A549 (cell line): ENCODE measurements around the gene COMMD9. TPM values are rescaled to one million over a fixed set of nuclear protein-coding genes. Genes with fewer than 3 reads are reported as not detected.

Experiments
- ATAC-seq, 2 experiments: fragments of 200-7000 bp in 1 of 2; fragments of >200 bp in 1 of 2; cut with Nextera tagmentation in 1 of 2; cut with Tn5 transposase in 1 of 2; 3 replicates each; pipeline versions ENCODE4 v1.8.0 to v1.9.1; 2018 to 2020; ENCODE audit warnings: mild to moderate bottlenecking in 1 of 2, moderate library complexity in 1 of 2
- CTCF ChIA-PET: fragments of 300-600 bp; sonication (Branson Sonifier 250); formaldehyde crosslinking; extraction: SDS; loops from one replicate; lab custom pipeline; 2021; ENCODE audit warnings: antibody characterized with exemption, inconsistent platforms; lab: Yijun Ruan, JAX
- POLR2A ChIA-PET: fragments of 350-600 bp; formaldehyde crosslinking; extraction: SDS; loops from one replicate; lab custom pipeline; 2021; ENCODE audit warnings: antibody characterized with exemption, inconsistent platforms; lab: Yijun Ruan, JAX
- DNase-seq, 2 experiments: peaks; one replicate each; pipeline versions ENCODE4 v3.0.0 to v3.0.0-alpha.2; 2011 to 2016; ENCODE audit warnings: low read depth in 1 of 2, low spot score in 1 of 2
- FAIRE-seq: peaks from 2 replicates; lab custom pipeline; 2011; peaks lifted over from hg19 to GRCh38; lab: Jason Lieb, UNC
- H3K27ac ChIP-seq, 2 experiments: fragments of >200 bp; sonication (Bioruptor Twin); formaldehyde crosslinking; 3 replicates each; pipeline ENCODE4 v1.5.1; 2016 to 2017
- H3K4me1 ChIP-seq: fragments of >200 bp; sonication (Bioruptor Twin); formaldehyde crosslinking; 3 replicates; pipeline ENCODE4 v1.6.1; 2016
- H3K4me2 ChIP-seq: fragments of >200 bp; sonication (Bioruptor Twin); formaldehyde crosslinking; 3 replicates; pipeline ENCODE4 v1.6.1; 2016
- H3K4me3 ChIP-seq: fragments of >200 bp; sonication (Bioruptor Twin); formaldehyde crosslinking; 3 replicates; pipeline ENCODE4 v1.5.1; 2016
- H3K9me3 ChIP-seq: fragments of >200 bp; sonication (Bioruptor Twin); formaldehyde crosslinking; 3 replicates; pipeline ENCODE4 v1.6.1; 2016
- CBX8 ChIP-seq: fragments of 200-600 bp; sonication (generic); IDR thresholded peaks from 2 replicates; pipeline ENCODE4 v1.6.1; 2016
- CHD4 ChIP-seq: fragments of 200-600 bp; sonication (generic); IDR thresholded peaks from 2 replicates; pipeline ENCODE4 v1.6.1; 2016; ENCODE audit warnings: antibody characterized with exemption, mild to moderate bottlenecking, borderline replicate concordance
- FOSB ChIP-seq: fragments of 250-450 bp; sonication (Bioruptor Pico); IDR thresholded peaks from 2 replicates; pipeline ENCODE4 v1.5.0; 2020; ENCODE audit warnings: mild to moderate bottlenecking, moderate library complexity
- HDAC2 ChIP-seq: fragments of 200-600 bp; sonication (generic); IDR thresholded peaks from 2 replicates; pipeline ENCODE4 v1.6.1; 2016
- HEYL ChIP-seq: fragments of 250-450 bp; sonication (Bioruptor Pico); IDR thresholded peaks from 2 replicates; pipeline ENCODE4 v1.8.0; 2021; ENCODE audit warnings: mild to moderate bottlenecking, moderate library complexity
- HOXA7 ChIP-seq: fragments of 250-450 bp; sonication (Bioruptor Pico); IDR thresholded peaks from 2 replicates; pipeline ENCODE4 v1.5.0; 2020; ENCODE audit warnings: mild to moderate bottlenecking, moderate library complexity
- JUN ChIP-seq, 2 experiments: fragments of >200 bp; sonication (Bioruptor Twin); formaldehyde crosslinking; IDR thresholded peaks; 2 replicates in 1 of 2; 3 replicates in 1 of 2; pipeline ENCODE4 v1.6.1; 2016 to 2017
- KDM1A ChIP-seq: fragments of 200-600 bp; sonication (generic); IDR thresholded peaks from 2 replicates; pipeline ENCODE4 v1.6.1; 2016; ENCODE audit warnings: low read depth, mild to moderate bottlenecking
- KDM5A ChIP-seq: fragments of 200-600 bp; sonication (generic); IDR thresholded peaks from 2 replicates; pipeline ENCODE4 v1.6.1; 2016; ENCODE audit warnings: antibody characterized with exemption, mild to moderate bottlenecking
- MAFK ChIP-seq: fragments of 450-650 bp; IDR thresholded peaks from 2 replicates; pipeline ENCODE4 v1.6.1; 2014; ENCODE audit not compliant: partially characterized antibody
- NFE2L2 ChIP-seq: fragments of 150-350 bp; conservative IDR thresholded peaks from 2 replicates; pipeline ENCODE4 v1.6.1; 2014; ENCODE audit warnings: low read length
- NR3C1 ChIP-seq: fragments of >200 bp; sonication (Bioruptor Twin); formaldehyde crosslinking; IDR thresholded peaks from 3 replicates; pipeline ENCODE4 v1.6.1; 2017
- PHF8 ChIP-seq: fragments of 200-600 bp; sonication (generic); IDR thresholded peaks from 2 replicates; pipeline ENCODE4 v1.6.1; 2016; ENCODE audit warnings: low read depth, mild to moderate bottlenecking, antibody characterized with exemption, moderate library complexity, borderline replicate concordance
- POLR2A ChIP-seq: IDR thresholded peaks from 2 replicates; pipeline ENCODE4 v1.6.1; 2012; ENCODE audit warnings: mild to moderate bottlenecking, low read length
- POLR2AphosphoS2 ChIP-seq: conservative IDR thresholded peaks from 2 replicates; pipeline ENCODE4 v1.6.1; 2012; ENCODE audit warnings: low read length, improper control_type of control experiment, inconsistent platforms
- RAD21 ChIP-seq, 2 experiments: fragments of >200 bp in 1 of 2; sonication (Bioruptor Twin) in 1 of 2; formaldehyde crosslinking in 1 of 2; IDR thresholded peaks in 1 of 2; conservative IDR thresholded peaks in 1 of 2; 2 replicates in 1 of 2; 3 replicates in 1 of 2; pipeline ENCODE4 v1.6.1; 2012 to 2018; ENCODE audit warnings: inconsistent platforms in 1 of 2
- RARB ChIP-seq: fragments of 250-450 bp; sonication (Bioruptor Pico); IDR thresholded peaks from 2 replicates; pipeline ENCODE4 v1.8.0; 2021; ENCODE audit warnings: mild to moderate bottlenecking, moderate library complexity
- RCOR1 ChIP-seq: fragments of 150-350 bp; IDR thresholded peaks from 2 replicates; pipeline ENCODE4 v1.6.1; 2014; ENCODE audit warnings: antibody characterized with exemption, low read length, low read depth
- SMC3 ChIP-seq: fragments of >200 bp; sonication (Bioruptor Twin); formaldehyde crosslinking; IDR thresholded peaks from 3 replicates; pipeline ENCODE4 v1.6.1; 2018; ENCODE audit warnings: inconsistent platforms
- SREBF2 ChIP-seq: fragments of 450-650 bp; IDR thresholded peaks from 2 replicates; pipeline ENCODE4 v1.6.1; 2014; ENCODE audit warnings: mild to moderate bottlenecking, moderate library complexity
- TFCP2L1 ChIP-seq: fragments of 250-450 bp; sonication (Bioruptor Pico); IDR thresholded peaks from 2 replicates; pipeline ENCODE4 v1.5.0; 2021; ENCODE audit warnings: mild to moderate bottlenecking
- ZC3H11A ChIP-seq: fragments of 450-650 bp; IDR thresholded peaks from 2 replicates; pipeline ENCODE4 v1.6.1; 2014; ENCODE audit warnings: antibody characterized with exemption, mild to moderate bottlenecking
- ZFP36 ChIP-seq: fragments of 450-650 bp; IDR thresholded peaks from 2 replicates; pipeline ENCODE4 v1.6.1; 2014; ENCODE audit warnings: borderline replicate concordance; ENCODE audit not compliant: partially characterized antibody
- ZNF302 ChIP-seq: fragments of 250-450 bp; sonication (Bioruptor Pico); IDR thresholded peaks from 2 replicates; pipeline ENCODE4 v1.9.0; 2021; ENCODE audit warnings: inconsistent platforms, mild to moderate bottlenecking, moderate library complexity
- WGBS: methylation state at CpG from one replicate; pipeline ENCODE4 v1.1.6; 2017; ENCODE audit errors: missing lambda C conversion rate; 5-methylcytosine and 5-hydroxymethylcytosine counted together
- polyA plus RNA-seq, 4 experiments: library from polyadenylated mRNA; depleted of rRNA in 3 of 4; stranded (reverse); fragments of >200 nt; fragmentation: RNase III in 1 of 4; extraction: RNeasy Plus Mini Kit Qiagen cat#74134 plus additional on column Dnase treatment in 1 of 4; gene quantifications; 2 replicates in 3 of 4; 3 replicates in 1 of 4; pipeline ENCODE4 v1.2.3, GENCODE V29; 2011 to 2017
- TF ChIP-seq, protein P1 (sequence below): fragments of 250-450 bp; sonication (Bioruptor Pico); IDR thresholded peaks from 2 replicates; pipeline ENCODE4 v1.5.0; 2021; ENCODE audit warnings: mild to moderate bottlenecking, moderate library complexity, borderline replicate concordance
- TF ChIP-seq, protein P2 (sequence below): fragments of >200 bp; sonication (Bioruptor Twin); formaldehyde crosslinking; IDR thresholded peaks from 3 replicates; pipeline ENCODE4 v1.5.1; 2016
- TF ChIP-seq, protein P3 (sequence below): fragments of 200-600 bp; sonication (generic); IDR thresholded peaks from 2 replicates; pipeline ENCODE4 v1.6.1; 2016; ENCODE audit warnings: antibody characterized with exemption, mild to moderate bottlenecking, moderate library complexity

The COMMD9 gene
- polyA plus RNA-seq, 2 of the 4 experiments (the other 2 are of a cell fraction): 36.3 to 37.3 TPM

DNA sequence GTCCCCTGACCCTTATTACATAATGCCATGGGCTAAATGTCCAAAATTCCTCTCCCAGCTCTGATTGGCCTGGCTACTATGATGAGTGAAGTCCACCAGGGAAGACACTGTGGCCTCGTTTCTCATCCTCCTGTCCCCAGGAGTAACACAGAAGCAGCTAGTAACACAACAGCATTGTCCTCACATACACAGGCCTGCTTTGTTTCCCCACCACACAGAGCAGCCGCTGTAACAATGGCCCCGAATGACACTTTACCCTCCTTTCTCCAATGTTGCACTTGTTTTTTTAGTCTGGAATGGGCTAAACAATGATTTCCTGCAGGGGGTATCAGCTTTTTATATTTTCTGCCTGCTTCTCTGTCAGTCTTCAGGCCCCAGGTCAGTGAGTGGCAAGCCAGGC lies 6.7 kb upstream of the COMMD9 start, which contains the start of gene PRR5L:
PRR5L (plus strand) TSS at position 363 of the 400 bp plus-strand sequence. CDS start 104,834 bp downstream, outside the sequence.
- peaks cover 5% of the 10 kb centered on the region; the same call in 1 of the 3 replicates for H3K4me1 ChIP-seq
- POLR2A ChIA-PET: interaction anchor here (0.8 kb wide), 1 partner anchor 80 kb away, joined by 6 read pairs; no protein-coding TSS in a partner anchor
- ATAC-seq (no peak), DNase-seq (no peak), FAIRE-seq (no peak)
- WGBS: 64% methylated on average over 3 of the region's 3 CpGs
- CTCF ChIA-PET: interaction anchor here (0.9 to 10.6 kb wide), 7 partner anchors 11 to 461 kb away, joined by 3 to 182 read pairs (median 3); no protein-coding TSS in a partner anchor
- no peak within 1 kb of the TSS for H3K4me3 ChIP-seq
- no peaks in the 10 kb centered on the region for H3K9me3 ChIP-seq
- peak within 1 kb of the TSS; percentile 19; the same call in 2 of the 3 replicates for H3K4me2 ChIP-seq
- no peak for TF ChIP-seq HEYL (CRISPR knock-in tag)
- no peak for TF ChIP-seq JUN (IDR thresholded peaks at IDR 0.05)
- no peak for TF ChIP-seq NFE2L2
- TF ChIP-seq, protein P1, sequence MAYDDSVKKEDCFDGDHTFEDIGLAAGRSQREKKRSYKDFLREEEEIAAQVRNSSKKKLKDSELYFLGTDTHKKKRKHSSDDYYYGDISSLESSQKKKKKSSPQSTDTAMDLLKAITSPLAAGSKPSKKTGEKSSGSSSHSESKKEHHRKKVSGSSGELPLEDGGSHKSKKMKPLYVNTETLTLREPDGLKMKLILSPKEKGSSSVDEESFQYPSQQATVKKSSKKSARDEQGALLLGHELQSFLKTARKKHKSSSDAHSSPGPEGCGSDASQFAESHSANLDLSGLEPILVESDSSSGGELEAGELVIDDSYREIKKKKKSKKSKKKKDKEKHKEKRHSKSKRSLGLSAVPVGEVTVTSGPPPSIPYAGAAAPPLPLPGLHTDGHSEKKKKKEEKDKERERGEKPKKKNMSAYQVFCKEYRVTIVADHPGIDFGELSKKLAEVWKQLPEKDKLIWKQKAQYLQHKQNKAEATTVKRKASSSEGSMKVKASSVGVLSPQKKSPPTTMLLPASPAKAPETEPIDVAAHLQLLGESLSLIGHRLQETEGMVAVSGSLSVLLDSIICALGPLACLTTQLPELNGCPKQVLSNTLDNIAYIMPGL: no peak
- no peak for TF ChIP-seq ZNF302 (CRISPR knock-in tag)
- no peak for TF ChIP-seq KDM5A
- TF ChIP-seq, all 56 proteins: peak for 0
- peak within 1 kb of the TSS in 1 of 2 experiments; percentile 41; a peak in 3 of 6 replicates for H3K27ac ChIP-seq

DNA sequence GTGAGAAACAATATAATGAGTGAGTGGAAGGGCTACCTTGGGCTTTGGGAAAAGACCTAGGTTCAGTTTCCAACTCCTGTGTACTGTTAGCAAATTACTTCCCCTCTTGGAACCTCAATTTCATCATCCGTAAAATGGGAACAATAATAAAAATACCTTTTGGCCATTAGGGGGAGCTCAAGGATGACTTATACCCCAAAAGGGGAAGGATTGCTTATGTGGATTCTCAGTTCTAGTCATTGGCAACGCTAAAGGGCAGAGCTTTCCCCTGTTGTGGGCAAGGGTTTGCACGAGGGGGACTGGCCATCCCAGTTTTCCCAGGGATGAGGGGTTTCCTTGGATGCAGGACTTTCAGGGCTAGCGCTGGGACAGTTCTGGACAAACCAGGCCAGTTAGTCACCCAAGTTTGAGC lies 3.1 kb upstream of the COMMD9 start:
- 7% methylated on average over 4 of the region's 4 CpGs for WGBS
- Histone ChIP-seq H3K9me3 (no peaks in the 10 kb centered on the region), H3K4me3 (no peak overlapping the region), H3K4me2 (no peak overlapping the region)
- peak in 1 of 2 experiments; percentile 11; a peak in 1 of 6 replicates for ATAC-seq
- no peak for FAIRE-seq
- DNase-seq: peak; percentile 35 to 44
- POLR2A ChIA-PET: interaction anchor here (1.4 to 1.9 kb wide), 2 partner anchors 186 to 200 kb away, joined by 5 to 7 read pairs; no protein-coding TSS in a partner anchor
- TF ChIP-seq SREBF2: no peak
- no peak for TF ChIP-seq POLR2A
- TF ChIP-seq, protein P2, sequence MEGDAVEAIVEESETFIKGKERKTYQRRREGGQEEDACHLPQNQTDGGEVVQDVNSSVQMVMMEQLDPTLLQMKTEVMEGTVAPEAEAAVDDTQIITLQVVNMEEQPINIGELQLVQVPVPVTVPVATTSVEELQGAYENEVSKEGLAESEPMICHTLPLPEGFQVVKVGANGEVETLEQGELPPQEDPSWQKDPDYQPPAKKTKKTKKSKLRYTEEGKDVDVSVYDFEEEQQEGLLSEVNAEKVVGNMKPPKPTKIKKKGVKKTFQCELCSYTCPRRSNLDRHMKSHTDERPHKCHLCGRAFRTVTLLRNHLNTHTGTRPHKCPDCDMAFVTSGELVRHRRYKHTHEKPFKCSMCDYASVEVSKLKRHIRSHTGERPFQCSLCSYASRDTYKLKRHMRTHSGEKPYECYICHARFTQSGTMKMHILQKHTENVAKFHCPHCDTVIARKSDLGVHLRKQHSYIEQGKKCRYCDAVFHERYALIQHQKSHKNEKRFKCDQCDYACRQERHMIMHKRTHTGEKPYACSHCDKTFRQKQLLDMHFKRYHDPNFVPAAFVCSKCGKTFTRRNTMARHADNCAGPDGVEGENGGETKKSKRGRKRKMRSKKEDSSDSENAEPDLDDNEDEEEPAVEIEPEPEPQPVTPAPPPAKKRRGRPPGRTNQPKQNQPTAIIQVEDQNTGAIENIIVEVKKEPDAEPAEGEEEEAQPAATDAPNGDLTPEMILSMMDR: peak; percentile 89
- peak; percentile 85 for TF ChIP-seq SMC3
- TF ChIP-seq RAD21 (conservative IDR thresholded peaks at IDR 0.05 in 1 of 2, IDR thresholded peaks at IDR 0.05 in 1 of 2): peak; percentile 84 to 88
- no peak for TF ChIP-seq HEYL (CRISPR knock-in tag)
- TF ChIP-seq PHF8: no peak
- TF ChIP-seq RARB (CRISPR knock-in tag): no peak
- peak; percentile 73; the same call in 1 of the 2 replicates for TF ChIP-seq HDAC2
- TF ChIP-seq NR3C1: no peak
- peak; percentile 89 for TF ChIP-seq KDM1A
- TF ChIP-seq CHD4: 0 out of 2 replicates have a peak, but pooled peaks have one; percentile 72
- TF ChIP-seq, protein P3, sequence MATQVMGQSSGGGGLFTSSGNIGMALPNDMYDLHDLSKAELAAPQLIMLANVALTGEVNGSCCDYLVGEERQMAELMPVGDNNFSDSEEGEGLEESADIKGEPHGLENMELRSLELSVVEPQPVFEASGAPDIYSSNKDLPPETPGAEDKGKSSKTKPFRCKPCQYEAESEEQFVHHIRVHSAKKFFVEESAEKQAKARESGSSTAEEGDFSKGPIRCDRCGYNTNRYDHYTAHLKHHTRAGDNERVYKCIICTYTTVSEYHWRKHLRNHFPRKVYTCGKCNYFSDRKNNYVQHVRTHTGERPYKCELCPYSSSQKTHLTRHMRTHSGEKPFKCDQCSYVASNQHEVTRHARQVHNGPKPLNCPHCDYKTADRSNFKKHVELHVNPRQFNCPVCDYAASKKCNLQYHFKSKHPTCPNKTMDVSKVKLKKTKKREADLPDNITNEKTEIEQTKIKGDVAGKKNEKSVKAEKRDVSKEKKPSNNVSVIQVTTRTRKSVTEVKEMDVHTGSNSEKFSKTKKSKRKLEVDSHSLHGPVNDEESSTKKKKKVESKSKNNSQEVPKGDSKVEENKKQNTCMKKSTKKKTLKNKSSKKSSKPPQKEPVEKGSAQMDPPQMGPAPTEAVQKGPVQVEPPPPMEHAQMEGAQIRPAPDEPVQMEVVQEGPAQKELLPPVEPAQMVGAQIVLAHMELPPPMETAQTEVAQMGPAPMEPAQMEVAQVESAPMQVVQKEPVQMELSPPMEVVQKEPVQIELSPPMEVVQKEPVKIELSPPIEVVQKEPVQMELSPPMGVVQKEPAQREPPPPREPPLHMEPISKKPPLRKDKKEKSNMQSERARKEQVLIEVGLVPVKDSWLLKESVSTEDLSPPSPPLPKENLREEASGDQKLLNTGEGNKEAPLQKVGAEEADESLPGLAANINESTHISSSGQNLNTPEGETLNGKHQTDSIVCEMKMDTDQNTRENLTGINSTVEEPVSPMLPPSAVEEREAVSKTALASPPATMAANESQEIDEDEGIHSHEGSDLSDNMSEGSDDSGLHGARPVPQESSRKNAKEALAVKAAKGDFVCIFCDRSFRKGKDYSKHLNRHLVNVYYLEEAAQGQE: no peak
- no peak for TF ChIP-seq KDM5A
- TF ChIP-seq RCOR1: peak; percentile 84; the same call in 1 of the 2 replicates
- TF ChIP-seq MAFK: no peak
- no peak for TF ChIP-seq FOSB (CRISPR knock-in tag)
- TF ChIP-seq ZFP36: peak; percentile 21
- TF ChIP-seq ZC3H11A: no peak
- no peak for TF ChIP-seq POLR2AphosphoS2
- no peak for TF ChIP-seq HOXA7
- TF ChIP-seq TFCP2L1 (CRISPR knock-in tag): no peak
- TF ChIP-seq CBX8: no peak
- TF ChIP-seq, all 56 proteins: peak for 8
- CTCF ChIA-PET: interaction anchor here (0.6 to 10.6 kb wide), 44 partner anchors 8 to 690 kb away, joined by 3 to 182 read pairs (median 4); partner anchors contain the start of gene TRAF6
- Histone ChIP-seq H3K27ac (0 out of 6 replicates have a peak overlapping the region, but pooled peaks of 1 of the 2 experiments have one; percentile 44), H3K4me1 (peaks cover 11% of the 10 kb centered on the region; the same call in 1 of the 3 replicates)
